C4-2B (cell line): ENCODE measurements around the gene NUP98.
"Not testable (repeated sequence)": the region's sequence is repeated elsewhere in the genome, so short reads cannot be mapped to it uniquely, and the experiment has no call there.

Experiments
- H3K27ac ChIP-seq: fragments of 450-650 bp; 2 replicates; pipeline ENCODE4 v1.5.1; 2017
- CTCF ChIP-seq: fragments of 450-650 bp; conservative IDR thresholded peaks from 2 replicates; pipeline ENCODE4 v1.5.1; 2017; ENCODE audit warnings: mild to moderate bottlenecking
- ZFX ChIP-seq: fragments of 450-650 bp; IDR thresholded peaks from 2 replicates; pipeline ENCODE4 v1.6.1; 2017

Gene NUP98

GRCh38 chr11:3664032-3664630 lies 133.2 kb downstream of the NUP98 start:
- TF ChIP-seq CTCF (no peak), ZFX (no peak)

GRCh38 chr11:3662856-3663255 lies 134.5 kb downstream of the NUP98 start:
- H3K27ac ChIP-seq = no peak overlapping the region
- TF ChIP-seq ZFX = no peak
- no peak for TF ChIP-seq CTCF

More at GRCh38 chr11:3664032-3664630, 133.2 kb downstream of the NUP98 start:
- H3K27ac ChIP-seq = no peak overlapping the region

GRCh38 chr11:3660960-3661359 lies 136.4 kb downstream of the NUP98 start:
- no peak overlapping the region for H3K27ac ChIP-seq
- TF ChIP-seq CTCF (no peak), ZFX (no peak)

GRCh38 chr11:3659595-3660515 lies 137.5 kb downstream of the NUP98 start:
- no peak for TF ChIP-seq ZFX
- no peak overlapping the region for H3K27ac ChIP-seq

- no peak overlapping the region for H3K27ac ChIP-seq
- TF ChIP-seq CTCF (no peak), ZFX (no peak)
Observed at GRCh38 chr11:3658252-3658651, 139.1 kb downstream of the NUP98 start.

GRCh38 chr11:3657331-3657730 lies 140.0 kb downstream of the NUP98 start:
- not testable (repeated sequence) for H3K27ac ChIP-seq

- TF ChIP-seq CTCF = no peak
- no peak for TF ChIP-seq ZFX
- H3K27ac ChIP-seq = no peak overlapping the region
Observed at GRCh38 chr11:3655547-3655946, 141.8 kb downstream of the NUP98 start.

- not testable (repeated sequence) for H3K27ac ChIP-seq
Observed at GRCh38 chr11:3652514-3652913, 144.8 kb downstream of the NUP98 start.

- not testable (repeated sequence) for H3K27ac ChIP-seq
Observed at GRCh38 chr11:3649374-3649773, 148.0 kb downstream of the NUP98 start.

GRCh38 chr11:3648843-3649242 lies 148.5 kb downstream of the NUP98 start:
- not testable (repeated sequence) for H3K27ac ChIP-seq
